LHCN-M2 (cell line): ENCODE data around the gene SORCS2. TPM values are rescaled to one million over a fixed set of nuclear protein-coding genes. Genes with fewer than 3 reads are reported as not detected.
"Not testable (repeated sequence)": the region's sequence is repeated elsewhere in the genome, so short reads cannot be mapped to it uniquely, and the experiment has no call there.

Source experiments
- DNase-seq: peaks from one replicate; pipeline ENCODE4 v3.0.0-alpha.2; 2012; ENCODE audit warnings: low read depth
- total RNA-seq: library from RNA; depleted of rRNA; stranded (reverse); fragments of >200 nt; gene quantifications from 2 replicates; pipeline ENCODE4 v1.2.3, GENCODE V29; 2014

Gene SORCS2
- total RNA-seq, 1 experiment from 2014 or later = 0.52 TPM

GRCh38 chr4:7435471-7436061, 243.2 kb downstream of the SORCS2 start:
- DNase-seq = no peak

DNA sequence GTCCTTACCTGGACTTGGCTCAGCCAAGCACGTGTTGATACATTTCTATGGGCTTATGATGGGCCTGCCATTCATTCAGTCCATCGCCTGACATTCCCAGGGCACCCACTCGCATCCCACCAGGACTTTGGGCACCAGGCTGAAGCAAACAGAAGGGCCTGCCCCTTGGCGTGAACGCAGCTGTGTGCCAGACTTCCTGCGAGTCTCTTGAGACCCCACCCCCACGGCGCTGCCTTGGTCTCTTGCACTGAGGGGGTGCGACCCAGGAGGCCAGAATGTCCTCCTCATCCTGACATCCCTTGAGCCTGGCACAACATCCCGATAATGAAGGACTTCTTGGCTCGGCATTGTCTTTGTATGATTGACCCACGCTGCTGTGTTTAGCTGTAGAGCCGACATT, 243.9 kb downstream of the SORCS2 start:
- DNase-seq = no peak

GRCh38 chr4:7439699-7440098, 247.4 kb downstream of the SORCS2 start:
- no peak for DNase-seq

DNA sequence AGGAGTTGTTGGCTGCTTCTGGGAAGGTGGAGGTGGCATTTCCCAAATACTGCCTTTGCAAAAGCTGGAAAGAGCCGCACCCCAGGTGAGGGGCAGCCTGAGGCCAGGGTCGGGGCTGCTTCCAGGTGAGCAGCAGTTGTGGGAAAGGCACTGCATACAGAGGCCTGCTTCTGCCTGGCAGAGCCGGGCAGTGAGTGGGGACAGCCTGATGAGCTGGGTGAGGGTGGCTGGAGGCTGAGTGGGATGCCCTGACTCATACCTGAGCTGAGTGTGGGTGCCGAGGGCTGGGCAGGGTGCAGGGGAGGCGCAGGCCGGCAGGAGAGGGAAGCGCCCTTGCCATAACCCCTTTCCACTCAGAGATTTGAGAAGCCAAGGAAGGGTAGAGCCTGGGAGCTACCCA, 248.9 kb downstream of the SORCS2 start:
- DNase-seq = no peak

DNA sequence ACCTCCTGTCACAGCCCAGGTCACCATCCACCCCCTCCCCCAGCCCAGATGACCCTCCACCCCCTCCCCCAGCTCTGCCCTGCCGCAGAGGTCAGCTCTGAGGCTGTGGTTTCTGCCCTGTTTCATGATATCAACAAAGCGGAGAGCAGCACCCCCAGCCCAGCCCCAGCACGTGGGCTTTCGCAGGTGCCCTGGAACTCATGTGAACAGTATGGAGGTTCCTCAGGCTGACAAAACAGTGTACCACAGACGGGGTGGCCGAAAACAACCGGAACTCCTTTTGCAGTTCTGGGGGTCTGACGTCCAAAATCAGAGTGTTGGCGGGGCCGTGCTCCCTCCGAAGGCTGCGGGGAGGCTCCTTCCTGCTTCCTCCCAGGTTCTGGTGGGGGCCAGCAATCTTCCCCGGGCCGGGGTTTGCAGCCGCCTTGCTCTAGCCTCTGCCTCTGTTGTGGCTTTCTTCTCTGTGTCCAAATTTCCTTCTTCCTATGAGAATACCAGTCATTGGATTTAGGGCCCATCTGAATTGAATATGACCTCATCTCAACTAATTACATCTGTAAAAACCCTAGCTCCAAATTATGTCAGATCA, 250.3 kb downstream of the SORCS2 start:
- no peak for DNase-seq

DNA sequence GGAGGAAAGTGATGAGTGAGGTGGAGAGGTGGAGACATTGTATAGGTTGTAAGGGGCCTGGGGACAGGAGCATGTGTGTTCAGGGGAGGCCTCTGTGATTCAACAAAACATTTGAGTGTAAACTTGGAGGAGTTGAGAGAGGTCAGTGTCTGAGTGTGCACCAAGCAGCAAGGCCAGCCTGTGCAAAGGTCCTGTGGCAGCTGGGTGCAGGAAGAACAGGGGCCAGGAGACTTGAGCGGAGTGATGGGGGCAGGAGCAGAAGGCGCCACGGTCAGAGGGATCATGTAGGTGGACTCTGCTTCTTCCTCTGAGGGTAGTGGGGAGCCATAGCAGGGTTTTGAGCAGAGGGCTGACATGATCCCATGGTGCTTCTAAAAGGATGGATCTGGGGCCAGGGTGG, 252.0 kb downstream of the SORCS2 start:
- DNase-seq = no peak

- DNase-seq = no peak
Measured at GRCh38 chr4:7444731-7445130, 252.4 kb downstream of the SORCS2 start.

DNA sequence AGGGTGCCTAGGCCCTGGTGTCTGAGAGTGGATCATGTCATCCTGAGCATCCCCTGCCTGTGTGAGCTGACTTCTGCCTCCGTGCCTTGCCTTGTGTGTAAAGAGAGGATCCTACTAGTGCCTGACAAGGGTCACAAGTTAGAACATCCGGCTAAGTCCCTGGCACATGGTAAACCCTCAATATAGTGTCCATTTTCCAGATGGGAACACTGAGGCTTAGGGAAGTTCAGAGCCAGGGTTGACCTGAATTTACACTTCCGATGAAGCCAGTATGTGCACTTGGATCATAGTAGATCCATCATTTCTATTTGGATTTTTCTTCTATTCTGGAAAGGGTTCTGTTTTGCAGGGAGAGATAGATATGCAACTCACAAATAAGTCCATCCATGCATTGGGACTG, 254.9 kb downstream of the SORCS2 start:
- DNase-seq = no peak

DNA sequence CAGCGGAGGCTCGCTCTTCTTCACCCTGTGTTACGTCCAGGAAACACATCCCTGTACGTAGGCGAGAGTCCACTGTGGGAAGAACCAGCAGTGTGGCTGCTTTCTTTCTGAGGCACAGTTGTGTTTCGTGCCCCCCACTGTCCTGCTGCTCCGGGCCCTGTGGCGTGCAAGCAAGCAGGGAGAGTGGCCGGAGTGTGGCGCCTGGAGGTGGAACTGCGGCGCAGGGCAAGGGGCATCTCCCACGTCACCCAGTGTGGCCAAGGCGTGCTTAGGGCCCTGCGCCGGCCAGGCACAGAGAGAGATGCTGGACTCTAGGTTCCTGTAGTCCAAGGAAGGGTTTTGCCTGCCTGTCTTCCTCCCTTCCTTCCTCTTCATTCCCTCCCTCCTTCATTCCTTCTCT, 255.7 kb downstream of the SORCS2 start:
- no peak for DNase-seq

DNA sequence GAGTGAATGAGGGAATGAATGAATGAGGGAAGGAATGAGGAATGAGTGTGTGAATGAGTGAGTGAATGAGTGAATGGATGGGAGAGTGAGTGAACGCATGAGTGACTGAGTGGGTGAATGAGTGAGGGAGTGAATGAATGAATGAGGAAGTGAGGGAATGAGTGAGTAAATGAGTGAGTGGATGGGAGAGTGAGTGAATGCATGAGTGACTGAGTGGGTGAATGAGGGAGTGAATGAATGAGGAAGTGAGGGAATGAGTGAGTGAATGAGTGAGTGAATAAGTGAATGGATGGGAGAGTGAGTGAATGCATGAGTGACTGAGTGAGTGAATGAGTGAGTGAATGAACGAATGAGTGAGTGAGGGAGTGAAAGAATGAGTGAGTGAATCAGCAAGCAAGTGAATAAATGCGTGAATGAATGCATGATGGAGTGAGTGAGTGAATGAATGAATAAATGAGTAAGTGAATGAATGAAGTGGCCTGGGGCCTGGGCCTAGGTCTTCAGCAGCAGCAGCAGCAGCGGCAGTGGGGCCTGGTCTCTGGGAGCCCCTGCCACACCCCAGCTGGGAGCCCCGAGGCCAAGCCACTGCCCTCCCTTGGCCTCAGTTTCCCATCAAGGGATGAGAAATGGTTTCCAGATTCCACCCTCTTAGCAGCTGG, 258.6 kb downstream of the SORCS2 start:
- DNase-seq = no peak

DNA sequence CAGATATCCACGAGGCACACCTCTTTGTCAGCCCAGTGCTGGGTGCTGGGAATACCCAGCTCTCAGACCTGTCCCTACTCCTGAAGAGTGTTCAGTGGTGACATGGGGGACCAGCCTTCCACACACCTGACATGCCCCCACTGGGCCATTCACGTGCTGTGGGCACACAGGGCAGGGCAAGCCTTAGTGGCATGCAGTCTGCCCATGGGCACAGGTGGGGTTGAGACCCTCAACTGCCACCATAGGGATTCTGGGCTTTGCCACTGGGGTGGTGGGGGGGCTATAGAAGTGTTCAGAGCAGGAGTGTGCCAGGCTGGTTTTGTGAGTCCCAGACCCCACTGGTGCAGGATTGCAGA, 259.1 kb downstream of the SORCS2 start:
- no peak for DNase-seq

DNA sequence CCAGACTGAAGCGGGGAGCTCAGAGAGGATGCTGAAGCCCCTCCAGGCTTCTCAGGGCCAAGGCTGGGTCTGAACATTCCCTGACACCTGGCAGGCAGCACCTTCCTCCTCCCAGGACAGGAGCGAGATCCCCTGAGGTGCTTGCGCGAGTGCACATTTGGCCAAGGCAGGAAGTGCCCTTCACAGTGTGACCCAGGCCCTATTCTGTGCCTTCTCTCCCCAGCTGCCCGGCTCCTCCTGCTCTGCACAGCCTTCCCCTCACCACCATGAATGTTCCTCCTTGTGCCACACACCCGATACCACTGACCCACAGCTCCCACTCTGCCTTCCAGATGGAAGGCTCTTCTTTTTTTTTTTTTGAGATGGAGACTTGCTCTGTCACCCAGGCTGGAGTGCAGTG, 259.5 kb downstream of the SORCS2 start:
- DNase-seq = no peak

GRCh38 chr4:7452802-7453201, 260.5 kb downstream of the SORCS2 start:
- DNase-seq = not testable (repeated sequence)

- no peak for DNase-seq
Measured at GRCh38 chr4:7457201-7458065, 265.1 kb downstream of the SORCS2 start.

GRCh38 chr4:7458066-7458425, 265.7 kb downstream of the SORCS2 start:
- DNase-seq = no peak

GRCh38 chr4:7458477-7458876, 266.1 kb downstream of the SORCS2 start:
- DNase-seq = no peak

DNA sequence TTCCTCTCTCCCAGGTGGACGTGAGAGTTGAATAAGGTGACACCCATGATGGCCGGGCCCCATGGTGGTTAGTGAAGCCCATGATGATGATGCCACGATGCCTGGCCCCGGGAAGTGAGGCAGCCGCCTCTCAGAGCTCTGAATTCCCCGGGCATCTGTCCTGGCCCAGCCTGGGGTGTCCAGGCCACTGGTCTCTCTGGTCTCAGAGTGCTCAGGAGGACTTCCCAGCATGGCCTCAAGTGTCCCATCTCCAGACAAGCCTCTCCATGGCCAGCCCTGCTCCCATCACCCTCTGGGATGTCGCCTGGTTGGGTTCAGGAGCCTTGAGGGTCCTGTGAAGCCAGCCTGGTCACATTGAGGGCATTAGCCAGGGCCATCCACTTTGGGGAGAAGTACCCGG, 267.1 kb downstream of the SORCS2 start:
- DNase-seq = no peak

DNA sequence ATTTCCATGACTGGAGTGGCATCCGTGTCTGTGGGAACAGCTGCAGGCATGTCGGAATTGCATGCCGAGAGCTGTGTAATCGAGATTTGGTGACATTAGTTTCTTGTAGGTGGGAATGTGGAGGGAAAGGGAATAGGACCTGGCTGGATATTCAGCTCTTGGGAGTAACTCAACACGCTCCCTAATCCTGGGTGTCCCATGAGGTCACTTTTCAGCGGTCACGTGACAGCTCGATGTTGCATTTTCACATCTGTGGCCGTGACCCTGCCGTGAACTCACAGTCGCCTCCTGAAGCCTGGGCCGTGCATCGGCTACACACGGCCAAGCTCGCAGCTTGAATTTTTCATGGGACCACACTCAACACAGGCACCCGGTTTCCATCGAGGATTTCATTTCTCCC, 268.2 kb downstream of the SORCS2 start:
- DNase-seq = peak; percentile 28

- DNase-seq = no peak
Measured at GRCh38 chr4:7461230-7461629, 268.9 kb downstream of the SORCS2 start.

GRCh38 chr4:7462509-7462971, 270.2 kb downstream of the SORCS2 start:
- DNase-seq = peak; percentile 3

- no peak for DNase-seq
Measured at GRCh38 chr4:7463566-7464258, 271.4 kb downstream of the SORCS2 start.

GRCh38 chr4:7464259-7464655, 271.9 kb downstream of the SORCS2 start:
- DNase-seq = no peak
